Effector memory CD4-positive, alpha-beta T cell (primary cell): ENCODE data around the gene ABHD17B.
"Not testable (repeated sequence)": the region's sequence is repeated elsewhere in the genome, so short reads cannot be mapped to it uniquely, and the experiment has no call there.

Experiments used
- DNase-seq, 3 donors: peaks; one replicate each; pipeline ENCODE4 v3.0.0-alpha.2; 2020
- H3K27ac ChIP-seq: 2 replicates; pipeline ENCODE4 v1.7.0; 2013; ENCODE audit warnings: mild to moderate bottlenecking, low read length, moderate library complexity; ENCODE audit not compliant: insufficient read depth, poor library complexity, severe bottlenecking
- H3K27me3 ChIP-seq: replicated peaks from 2 replicates; pipeline ENCODE4 v1.7.0; 2013; ENCODE audit warnings: mild to moderate bottlenecking, low read length; ENCODE audit not compliant: insufficient read depth, control insufficient read depth, poor library complexity, severe bottlenecking
- H3K36me3 ChIP-seq: 2 replicates; pipeline ENCODE4 v1.7.0; 2013; ENCODE audit warnings: mild to moderate bottlenecking, low read length, moderate library complexity; ENCODE audit not compliant: control insufficient read depth, insufficient read depth
- H3K4me1 ChIP-seq: 2 replicates; pipeline ENCODE4 v1.7.0; 2013; ENCODE audit warnings: low read length, mild to moderate bottlenecking; ENCODE audit not compliant: control insufficient read depth, insufficient read depth, poor library complexity, severe bottlenecking
- H3K4me3 ChIP-seq: 2 replicates; pipeline ENCODE4 v1.7.0; 2013; ENCODE audit warnings: low read length, low read depth, mild to moderate bottlenecking; ENCODE audit not compliant: insufficient read depth, poor library complexity, severe bottlenecking
- H3K9me3 ChIP-seq: 2 replicates; pipeline ENCODE4 v1.7.0; 2013; ENCODE audit warnings: mild to moderate bottlenecking, low read length, moderate library complexity; ENCODE audit not compliant: control insufficient read depth
- total RNA-seq, 3 donors: gene quantifications; one replicate each; lab custom pipeline; 2026; lab: John Stamatoyannopoulos, UW

Gene ABHD17B
- total RNA-seq: 12.2 to 22.1 (median 20.1) reads per million in 3 donors

DNA sequence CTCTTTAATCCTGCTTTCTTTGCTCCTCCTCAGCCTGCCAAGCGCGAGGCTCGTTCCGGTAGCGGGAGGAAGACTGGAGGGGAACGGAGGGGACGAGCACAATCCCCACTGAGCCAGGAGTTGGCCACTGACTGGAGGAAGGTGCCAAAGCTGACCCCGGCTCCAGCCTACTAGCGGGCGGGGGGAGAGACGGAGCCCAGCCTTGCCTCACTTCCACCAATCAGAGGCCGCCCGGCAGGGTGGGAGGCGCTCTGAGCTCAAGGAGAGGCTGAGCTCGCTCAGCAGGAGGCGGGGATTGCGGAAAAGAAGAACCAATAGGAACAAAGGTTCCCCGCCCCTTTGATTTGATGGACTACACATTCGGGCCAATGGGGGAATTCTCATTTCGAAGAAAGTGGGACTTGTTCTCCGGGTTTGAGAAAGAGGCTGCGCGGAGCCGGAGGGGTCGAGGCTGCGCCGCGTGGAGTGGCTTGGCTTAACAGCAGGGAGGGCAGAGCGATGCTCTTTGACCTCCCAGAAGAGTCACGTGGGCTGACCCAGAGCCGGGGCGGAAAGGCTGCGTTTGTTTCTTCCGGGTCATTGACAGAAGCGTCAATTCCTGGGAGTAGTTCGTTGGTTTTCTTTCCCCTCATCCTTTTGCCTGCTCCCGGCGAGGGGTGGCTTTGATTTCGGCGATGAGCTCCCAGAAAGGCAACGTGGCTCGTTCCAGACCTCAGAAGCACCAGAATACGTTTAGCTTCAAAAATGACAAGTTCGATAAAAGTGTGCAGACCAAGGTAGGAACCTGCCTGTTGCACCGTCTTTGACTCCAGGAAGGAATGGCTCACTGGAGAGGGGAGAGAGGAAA is at the start of gene ABHD17B, which contains the start of gene C9orf85:
ABHD17B (minus strand) TSS at position 133 of the 847 bp plus-strand sequence. CDS start 36,113 bp downstream, outside the sequence.
C9orf85 (plus strand) TSS at position 579 of the 847 bp plus-strand sequence; CDS start at position 675, 96 bp downstream.
- H3K4me3 ChIP-seq: peak within 1 kb of the TSS; percentile 89
- DNase-seq: peak; percentile 90 to 97 (median 96)
- no peaks in the 10 kb centered on the region for H3K36me3 ChIP-seq
- no peaks in the 10 kb centered on the region for H3K27me3 ChIP-seq
- H3K9me3 ChIP-seq: no peaks in the 10 kb centered on the region
- peaks cover 5% of the 10 kb centered on the region for H3K4me1 ChIP-seq
- peak within 1 kb of the TSS; percentile 74 for H3K27ac ChIP-seq

DNA sequence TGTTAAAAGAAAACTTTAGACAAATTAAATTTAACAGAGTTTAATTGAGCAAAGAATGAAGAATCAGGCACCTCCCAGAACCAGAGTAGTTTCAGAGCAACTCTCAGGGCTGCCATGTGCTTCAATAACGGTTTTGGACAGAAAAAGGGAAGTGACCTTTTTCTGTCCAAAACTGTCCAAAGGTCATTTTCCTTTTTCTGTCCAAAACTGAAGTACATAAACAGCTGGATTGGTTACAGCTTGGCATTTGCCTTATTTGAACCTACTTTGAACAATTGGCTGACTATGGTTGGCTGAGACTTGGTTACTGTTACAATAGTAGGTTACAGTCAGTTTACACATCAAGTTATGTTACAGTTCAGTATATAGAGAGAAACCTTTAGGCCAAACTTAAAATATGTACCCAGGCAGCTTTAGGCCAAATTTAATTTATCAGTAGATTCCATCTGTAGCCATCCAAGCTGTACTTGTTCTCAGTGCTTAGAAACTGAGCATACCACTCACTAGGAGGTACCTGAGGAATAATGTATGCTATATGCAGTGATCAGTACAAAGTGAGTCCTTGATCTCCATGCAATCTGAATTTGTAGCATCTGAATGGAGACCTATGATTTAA is 44.4 kb upstream of the ABHD17B start:
- H3K27me3 ChIP-seq: no peaks in the 10 kb centered on the region
- H3K4me1 ChIP-seq: no peaks in the 10 kb centered on the region
- H3K9me3 ChIP-seq: no peaks in the 10 kb centered on the region
- H3K4me3 ChIP-seq: no peak overlapping the region
- no peak overlapping the region for H3K27ac ChIP-seq
- DNase-seq: no peak
- no peaks in the 10 kb centered on the region for H3K36me3 ChIP-seq

DNA sequence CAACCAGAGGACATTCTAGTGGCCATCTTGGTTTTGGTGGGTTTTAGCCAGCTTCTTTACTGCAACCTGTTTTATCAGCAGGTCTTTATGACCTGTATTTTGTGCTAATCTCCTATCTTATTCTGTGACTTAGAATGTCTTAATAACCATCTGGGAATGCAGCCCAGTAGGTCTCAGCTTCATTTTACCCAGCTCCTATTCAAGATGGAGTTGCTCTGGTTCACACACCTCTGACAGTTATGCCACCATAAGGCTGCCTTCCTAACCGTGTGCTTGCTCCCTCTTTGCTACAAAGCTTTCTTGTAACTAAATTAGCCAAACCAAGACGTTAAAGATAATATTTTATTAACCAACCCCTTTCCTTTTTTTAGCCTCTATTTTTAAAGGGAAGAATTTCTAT is 43.7 kb upstream of the ABHD17B start:
- H3K4me3 ChIP-seq, H3K36me3 ChIP-seq, H3K27ac ChIP-seq, H3K9me3 ChIP-seq, DNase-seq, H3K27me3 ChIP-seq, H3K4me1 ChIP-seq: not testable (repeated sequence)

DNA sequence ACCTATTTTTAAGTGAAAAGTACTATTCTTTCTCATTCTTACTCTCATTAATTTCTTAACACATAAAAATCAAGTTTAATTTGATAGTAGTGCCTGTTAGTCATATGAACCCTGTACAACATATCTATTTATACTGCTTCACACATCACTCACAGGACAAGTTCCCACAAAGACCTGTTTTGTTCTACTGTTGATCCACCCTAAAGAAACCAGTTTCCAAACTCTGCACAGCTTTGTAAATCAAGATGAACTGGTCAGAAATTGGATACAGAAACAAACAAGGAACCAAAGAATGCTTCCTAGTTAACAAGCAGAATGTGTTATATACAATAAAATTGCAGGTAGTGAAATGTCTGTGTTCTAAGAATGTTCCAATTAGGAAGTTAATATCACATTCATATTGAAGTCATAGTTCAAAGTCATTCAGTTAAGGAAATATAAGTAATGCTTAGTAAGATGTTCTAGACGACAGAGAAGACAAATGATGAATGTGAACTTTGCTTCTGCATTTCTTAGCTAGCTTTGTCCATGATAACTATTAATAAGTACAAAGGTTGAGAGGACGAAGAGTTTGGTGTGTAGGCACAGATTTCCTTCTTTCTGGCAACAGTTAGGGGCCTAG is 33.9 kb upstream of the ABHD17B start:
- H3K36me3 ChIP-seq: peaks cover 5% of the 10 kb centered on the region
- no peaks in the 10 kb centered on the region for H3K9me3 ChIP-seq
- H3K27me3 ChIP-seq: no peaks in the 10 kb centered on the region
- DNase-seq: no peak
- no peak overlapping the region for H3K4me3 ChIP-seq
- H3K4me1 ChIP-seq: no peaks in the 10 kb centered on the region
- no peak overlapping the region for H3K27ac ChIP-seq

DNA sequence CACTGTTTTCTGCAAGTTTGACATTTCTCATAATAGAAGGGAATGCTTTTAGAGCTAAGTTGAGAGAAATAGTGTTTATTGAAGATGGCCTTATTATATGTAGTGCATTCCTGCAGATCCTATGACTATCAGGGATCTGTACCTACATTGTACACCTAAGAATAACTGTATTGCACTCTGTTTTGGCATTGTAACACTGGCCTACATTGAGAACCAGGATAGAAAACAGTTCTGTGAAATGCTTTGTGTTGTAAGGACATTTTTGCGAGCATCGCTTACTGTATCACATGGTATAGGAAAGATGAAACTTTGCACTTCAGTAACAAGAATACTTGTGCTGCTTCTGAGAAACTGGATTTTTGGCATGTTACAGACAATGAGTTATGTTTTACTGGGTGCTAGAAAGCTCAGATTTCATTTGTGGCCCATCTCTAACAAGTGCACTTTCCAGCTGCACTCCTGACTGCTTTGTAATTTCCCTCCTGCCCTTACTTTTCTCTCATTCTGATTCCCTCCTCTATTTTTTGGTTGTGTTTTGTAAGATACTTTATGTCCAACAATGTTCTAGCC is 31.1 kb upstream of the ABHD17B start:
- no peak for DNase-seq
- H3K27ac ChIP-seq: no peak overlapping the region
- H3K27me3 ChIP-seq: no peaks in the 10 kb centered on the region
- no peak overlapping the region for H3K4me3 ChIP-seq
- no peaks in the 10 kb centered on the region for H3K9me3 ChIP-seq
- no peaks in the 10 kb centered on the region for H3K36me3 ChIP-seq
- H3K4me1 ChIP-seq: no peaks in the 10 kb centered on the region

DNA sequence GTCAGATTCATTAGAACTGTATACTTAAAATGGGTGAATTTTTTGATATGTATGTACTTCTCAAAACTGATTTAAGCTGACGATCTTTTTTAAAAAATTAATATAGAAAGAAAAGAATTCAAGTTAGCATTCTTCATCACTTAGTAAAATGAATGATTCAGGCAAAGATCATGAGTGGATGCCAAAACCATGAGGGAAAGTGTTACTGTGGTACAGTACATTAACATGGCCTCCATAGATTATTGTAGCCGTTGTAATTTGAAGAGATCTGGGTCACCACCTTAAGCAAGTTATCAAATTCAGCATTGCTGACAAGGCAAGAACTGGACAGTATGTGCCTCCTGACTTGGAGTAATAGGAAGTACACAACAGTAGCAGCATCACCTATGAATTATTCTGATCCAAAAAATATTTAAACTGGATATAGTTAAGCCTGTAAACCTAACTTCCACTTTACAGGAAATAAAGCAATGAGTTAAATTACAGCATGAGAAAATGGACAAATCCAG is 30.1 kb upstream of the ABHD17B start:
- no peaks in the 10 kb centered on the region for H3K9me3 ChIP-seq
- H3K36me3 ChIP-seq: no peaks in the 10 kb centered on the region
- DNase-seq: no peak
- H3K27ac ChIP-seq: no peak overlapping the region
- H3K27me3 ChIP-seq: no peaks in the 10 kb centered on the region
- no peaks in the 10 kb centered on the region for H3K4me1 ChIP-seq
- H3K4me3 ChIP-seq: no peak overlapping the region

GRCh38 chr9:71937898-71938297 is 26.9 kb upstream of the ABHD17B start:
- no peak overlapping the region for H3K27ac ChIP-seq
- no peaks in the 10 kb centered on the region for H3K9me3 ChIP-seq
- no peaks in the 10 kb centered on the region for H3K27me3 ChIP-seq
- no peak for DNase-seq
- no peaks in the 10 kb centered on the region for H3K36me3 ChIP-seq
- no peak overlapping the region for H3K4me3 ChIP-seq
- no peaks in the 10 kb centered on the region for H3K4me1 ChIP-seq

DNA sequence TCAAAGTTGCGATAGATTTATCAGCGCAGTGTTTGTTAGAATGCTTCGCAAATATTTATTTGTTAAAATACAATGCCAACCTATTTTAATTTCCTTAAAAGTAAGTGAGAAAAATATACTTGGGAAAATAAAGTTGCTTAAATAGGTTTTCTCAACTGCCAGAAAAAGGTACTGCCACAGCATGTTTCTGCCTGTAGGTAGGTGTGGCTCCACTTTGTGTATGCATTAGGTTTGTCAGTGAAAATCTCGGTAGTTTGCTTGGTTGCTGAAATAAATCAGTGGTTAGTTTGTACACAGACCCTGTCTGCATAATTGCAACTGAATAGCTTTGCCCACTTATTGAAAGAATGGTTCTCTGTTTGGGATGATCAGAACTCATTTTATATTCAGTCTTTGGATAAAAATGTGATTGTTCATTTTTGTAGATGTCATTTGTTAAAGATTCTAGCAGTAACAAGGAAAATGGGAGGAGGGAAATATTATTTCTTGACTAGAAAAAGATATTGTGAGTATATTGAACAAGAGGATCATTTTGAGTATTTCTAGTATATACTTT is 26.2 kb upstream of the ABHD17B start:
- no peak overlapping the region for H3K27ac ChIP-seq

GRCh38 chr9:71936066-71936465 is 25.1 kb upstream of the ABHD17B start:
- DNase-seq: no peak
- Histone ChIP-seq H3K27me3 (no peaks in the 10 kb centered on the region), H3K27ac (no peak overlapping the region)

More for the DNA sequence above, 26.2 kb upstream of the ABHD17B start:
- no peaks in the 10 kb centered on the region for H3K4me1 ChIP-seq
- DNase-seq: no peak
- H3K9me3 ChIP-seq: no peaks in the 10 kb centered on the region
- H3K27me3 ChIP-seq: no peaks in the 10 kb centered on the region
- no peak overlapping the region for H3K4me3 ChIP-seq
- H3K36me3 ChIP-seq: no peaks in the 10 kb centered on the region

More at GRCh38 chr9:71936066-71936465, 25.1 kb upstream of the ABHD17B start:
- Histone ChIP-seq H3K36me3 (no peaks in the 10 kb centered on the region), H3K4me3 (no peak overlapping the region), H3K9me3 (no peaks in the 10 kb centered on the region), H3K4me1 (no peaks in the 10 kb centered on the region)
